Vagina (tissue), 2 donors: ENCODE measurements around the gene MARK2.

Source experiments
- POLR2A ChIP-seq, 2 donors: fragments of 450-650 bp; IDR thresholded peaks; one replicate each; pipeline ENCODE4 v1.6.1; 2017; ENCODE audit warnings: antibody characterized with exemption in 2 of 2, mild to moderate bottlenecking in 2 of 2, moderate library complexity in 2 of 2
- POLR2AphosphoS5 ChIP-seq, 2 donors: sonication (generic); formaldehyde crosslinking; IDR thresholded peaks; one replicate each; pipeline ENCODE4 v1.9.0; 2017; ENCODE audit warnings: antibody characterized with exemption in 2 of 2, mild to moderate bottlenecking in 2 of 2, low read depth in 1 of 2; ENCODE audit not compliant: insufficient read depth in 1 of 2

GRCh38 chr11:63919267-63920125, 80.6 kb downstream of the MARK2 start:
- TF ChIP-seq POLR2AphosphoS5 (IDR thresholded peaks at IDR 0.05; ENCODE audit: insufficient read depth in 1 of 2, low read depth in 1 of 2) (no peak), POLR2A (IDR thresholded peaks at IDR 0.05) (no peak)
